GM21381 (cell line): ENCODE measurements around the gene HAUS3.

Source experiments
- ATAC-seq: cut with Tn5 transposase; IDR thresholded peaks from one replicate; pipeline ENCODE4 v1.9.1; 2021; ENCODE audit warnings: mild to moderate bottlenecking, moderate library complexity; ENCODE audit not compliant: unreplicated experiment

HAUS3 gene

DNA sequence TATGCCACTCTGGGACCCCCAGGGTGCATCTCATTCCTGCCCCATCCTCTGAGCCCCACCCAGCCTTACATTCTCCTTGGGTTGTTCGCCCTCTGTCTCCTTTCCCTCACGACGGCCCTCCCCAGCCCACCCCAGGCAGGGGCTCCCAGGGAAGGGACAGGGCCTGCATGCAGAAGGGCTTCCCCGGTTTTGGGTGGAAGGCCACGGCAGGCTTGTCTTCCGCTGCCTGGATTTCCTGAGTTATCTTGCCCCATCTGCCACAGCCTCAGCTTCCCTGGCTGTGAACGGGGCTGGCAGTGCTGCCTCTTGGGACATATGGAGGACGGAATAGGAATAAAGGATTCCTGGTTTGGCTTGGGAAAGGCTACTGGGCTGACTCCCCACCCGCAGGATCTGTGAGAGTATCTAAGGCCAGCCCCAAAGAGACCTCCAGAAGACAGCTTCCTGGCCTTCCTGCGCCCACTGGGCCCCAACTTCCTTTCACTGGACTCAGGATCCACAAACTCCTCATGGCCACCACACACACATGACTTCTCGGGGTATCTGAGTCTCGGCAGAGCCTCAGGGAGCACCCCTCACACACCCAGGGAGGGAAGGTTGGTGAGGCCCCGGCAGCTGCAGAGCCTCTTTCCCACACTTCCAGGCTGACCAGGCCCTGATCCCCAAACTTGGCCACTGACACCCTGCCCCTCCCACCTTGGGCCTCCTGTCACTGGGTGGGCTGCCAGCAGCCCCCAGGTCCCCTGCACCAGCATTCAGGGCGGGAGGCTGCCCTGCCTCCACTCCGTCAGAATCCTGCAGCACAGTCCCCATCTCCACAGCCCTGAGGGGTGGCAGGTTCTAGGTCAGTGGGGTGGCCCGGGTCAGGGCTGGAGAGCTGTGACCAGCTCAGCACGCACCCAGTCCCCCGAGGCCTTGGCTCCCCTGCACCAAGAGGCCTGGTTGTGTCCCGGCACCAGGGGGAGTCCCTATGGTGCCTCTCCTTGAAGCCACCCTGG is 23.5 kb upstream of the HAUS3 start:
- no peak for ATAC-seq

DNA sequence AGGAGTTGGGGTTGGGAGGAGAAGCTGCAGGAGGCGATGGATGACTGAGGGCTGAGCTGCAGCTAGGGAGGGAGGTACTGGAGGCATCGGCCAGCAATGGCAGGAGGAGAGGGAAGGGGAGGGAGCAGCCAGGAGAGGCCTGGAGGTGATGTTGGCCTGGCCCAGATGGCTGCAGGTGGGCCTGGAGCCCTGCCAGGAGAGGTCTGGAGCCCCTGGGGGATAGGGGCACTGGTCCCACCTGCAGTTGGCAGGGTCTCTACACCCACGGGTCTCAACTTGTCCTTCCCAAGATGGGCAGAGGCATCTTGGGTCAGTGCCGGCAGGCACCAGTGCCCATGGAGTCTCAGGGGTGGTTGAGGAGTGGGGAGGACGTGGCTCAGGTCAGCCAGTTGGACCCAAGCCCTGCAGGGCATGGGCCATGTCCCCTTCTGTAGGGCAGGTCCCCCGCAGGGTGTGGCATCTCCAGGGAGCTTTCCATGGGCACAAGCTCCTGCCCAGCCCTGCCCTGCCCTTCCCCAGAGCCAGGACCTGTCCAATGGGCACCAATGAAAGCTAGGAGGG is 22.6 kb upstream of the HAUS3 start:
- ATAC-seq = no peak

DNA sequence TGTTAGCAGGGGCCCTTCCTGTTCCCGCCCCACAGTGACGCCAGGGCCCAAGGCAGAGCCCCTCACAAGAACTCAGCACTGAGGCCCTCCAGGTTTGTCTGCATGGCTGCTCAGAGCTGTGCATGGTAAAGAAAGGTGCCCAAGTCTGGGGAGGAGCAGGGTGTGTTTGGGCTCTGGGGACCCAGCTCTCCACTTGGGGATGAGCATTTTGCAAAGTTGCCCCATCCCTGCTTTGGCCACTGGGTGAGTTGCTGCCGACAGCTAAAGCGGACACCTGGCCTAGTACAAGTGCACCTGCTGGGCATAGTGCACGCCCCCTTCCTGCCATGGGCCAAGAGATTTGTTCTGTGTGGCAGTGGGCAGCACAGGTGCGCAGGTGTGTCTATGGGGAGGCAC is 22.0 kb upstream of the HAUS3 start:
- ATAC-seq = no peak

DNA sequence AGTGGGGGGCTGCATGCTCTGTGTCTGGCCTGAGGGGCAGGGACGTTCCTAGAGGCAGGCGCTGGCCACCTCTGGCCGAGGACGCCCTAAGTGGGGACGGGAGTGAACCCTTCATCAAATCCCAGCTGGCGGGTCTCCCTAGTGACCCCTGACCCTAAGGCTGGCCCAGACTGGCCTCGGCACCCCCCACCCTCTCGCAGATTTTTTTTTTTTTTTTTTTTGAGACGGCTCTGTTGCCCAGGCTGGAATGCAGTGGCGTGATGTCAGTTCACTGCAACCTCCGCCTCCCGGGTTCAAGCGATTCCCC is 21.0 kb upstream of the HAUS3 start:
- no peak for ATAC-seq

DNA sequence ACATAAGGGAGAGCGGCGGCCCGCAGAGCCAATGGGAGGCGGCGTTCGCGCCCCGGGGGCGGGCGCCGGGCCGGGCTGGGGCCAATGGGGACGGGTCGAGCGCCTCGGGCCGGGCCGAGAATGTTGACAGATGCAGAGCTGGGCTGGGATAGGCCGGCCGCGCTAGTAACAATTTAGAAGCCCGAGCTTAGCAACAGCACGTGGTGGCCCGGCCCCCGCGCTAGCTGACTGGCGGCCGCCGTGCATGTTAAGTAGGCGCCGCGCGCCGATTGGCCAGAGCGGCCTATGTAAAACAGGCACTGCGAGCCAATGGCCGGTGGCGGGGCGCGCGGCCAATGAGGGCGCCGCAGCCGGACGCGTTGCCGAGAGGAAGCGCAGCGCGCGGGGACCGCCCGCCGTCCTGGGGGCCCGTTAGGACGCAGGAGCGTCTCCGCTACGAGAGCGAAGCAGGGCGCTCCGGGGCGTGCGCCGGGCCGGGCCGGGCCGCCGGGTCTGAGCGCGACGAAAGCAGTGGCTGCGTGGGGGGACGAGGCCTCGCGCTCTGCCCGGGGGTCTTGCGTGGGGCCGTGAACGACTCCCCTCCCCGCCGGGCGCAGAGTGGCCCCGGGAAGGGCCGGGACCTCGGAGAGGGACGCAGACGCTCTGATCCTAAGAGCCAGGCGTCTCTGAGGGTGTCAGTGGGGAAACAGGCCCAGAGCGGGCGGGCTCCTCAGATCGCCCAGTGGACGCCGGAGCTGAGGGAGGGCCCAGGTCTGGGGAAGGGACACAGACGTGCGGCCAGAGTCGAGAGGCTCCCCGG is 20.4 kb upstream of the HAUS3 start:
- peak; percentile 86 for ATAC-seq

DNA sequence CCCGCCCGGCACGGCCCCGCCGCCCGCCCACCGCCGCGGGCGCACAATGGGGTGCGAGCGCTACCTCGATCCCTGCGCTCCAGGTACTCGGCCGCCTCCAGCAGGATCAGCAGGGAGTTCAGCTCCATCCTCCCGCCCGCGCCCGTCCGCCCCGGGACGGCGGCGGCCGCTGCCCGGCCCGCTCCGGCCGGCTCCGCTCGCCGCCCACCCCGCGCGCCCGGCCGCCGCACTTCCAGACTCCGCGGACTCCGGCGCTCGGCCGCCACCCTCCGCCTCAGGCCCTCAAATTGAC is 19.9 kb upstream of the HAUS3 start, which contains the start of gene MXD4:
Gene MXD4, minus strand, starts transcription at position 257 of the 292 bp plus-strand sequence. Its CDS starts 129 bp downstream, at position 128.
- no peak for ATAC-seq

DNA sequence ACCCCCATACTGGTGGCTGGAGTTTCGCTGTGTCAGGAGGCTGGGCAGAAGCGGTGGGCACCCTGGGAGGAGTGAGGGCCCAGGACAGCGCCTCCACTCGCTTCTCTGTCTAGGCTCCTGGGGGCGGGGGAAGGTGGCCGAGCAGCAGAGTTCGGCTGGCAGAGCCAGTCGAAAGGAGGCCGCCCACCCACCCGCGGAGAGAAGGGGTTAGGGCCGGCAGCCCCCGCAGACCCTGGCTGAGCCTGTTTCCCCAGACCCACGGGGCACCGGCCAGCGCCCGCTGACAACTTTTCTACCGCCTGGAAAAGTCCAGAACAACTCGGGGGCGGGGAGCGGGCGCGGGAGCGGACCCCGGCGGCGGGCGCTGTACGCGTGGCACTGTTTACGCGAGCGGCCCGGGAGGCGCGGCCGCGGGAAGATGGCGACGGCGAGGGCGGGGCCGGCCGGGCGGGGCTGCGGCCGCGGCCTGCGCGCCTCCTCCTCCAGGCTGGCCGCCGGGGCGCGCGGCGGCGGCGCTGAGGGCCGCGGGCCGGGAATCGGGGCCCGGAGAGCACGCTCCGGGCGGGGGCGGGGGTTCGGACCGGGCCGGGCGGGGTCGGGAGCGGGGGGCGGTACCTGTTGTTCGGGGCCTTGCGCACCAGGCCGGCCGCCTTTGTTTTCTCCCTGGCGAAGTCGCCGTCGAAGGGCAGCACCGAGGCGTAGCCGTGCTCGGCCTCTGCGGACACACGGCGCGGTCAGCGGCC is 19.4 kb upstream of the HAUS3 start:
- ATAC-seq = peak; percentile 25

DNA sequence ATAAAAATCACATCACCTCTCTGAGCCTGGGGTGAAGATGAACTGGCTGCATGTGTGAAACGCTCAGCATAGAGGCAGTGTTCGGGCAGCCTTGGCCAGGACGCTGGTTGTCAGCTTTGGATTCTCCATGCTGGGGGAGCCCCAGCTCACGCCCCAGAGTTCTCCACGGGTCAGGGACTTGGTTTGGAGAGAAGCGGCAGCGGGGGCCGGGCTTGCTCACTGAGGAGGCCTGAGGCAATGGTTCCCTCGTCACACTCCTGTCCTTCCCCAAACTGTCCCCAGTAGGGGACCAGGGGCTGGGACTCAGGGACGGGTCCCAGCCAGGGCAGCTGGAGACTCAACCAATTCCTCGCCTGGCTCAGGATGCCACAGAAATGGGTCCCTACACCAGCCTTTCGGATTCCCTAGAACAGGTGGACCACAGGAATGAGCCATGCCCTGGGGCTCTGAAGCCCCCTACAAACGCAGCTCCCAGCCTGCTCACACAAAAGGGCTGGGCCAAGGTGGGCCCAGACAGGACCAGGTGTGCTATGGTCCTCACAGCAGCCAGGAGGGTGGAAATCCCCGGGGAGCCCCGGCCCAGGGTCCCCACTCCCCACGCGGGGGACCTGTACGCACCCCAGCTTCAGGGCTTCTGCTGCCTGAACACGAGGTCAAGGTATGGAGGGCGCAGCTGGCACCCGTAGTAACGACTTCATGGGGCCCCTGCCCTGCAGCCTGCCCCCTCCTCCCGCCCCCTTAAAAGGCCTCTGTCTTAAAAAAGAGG is 18.6 kb upstream of the HAUS3 start:
- no peak for ATAC-seq

DNA sequence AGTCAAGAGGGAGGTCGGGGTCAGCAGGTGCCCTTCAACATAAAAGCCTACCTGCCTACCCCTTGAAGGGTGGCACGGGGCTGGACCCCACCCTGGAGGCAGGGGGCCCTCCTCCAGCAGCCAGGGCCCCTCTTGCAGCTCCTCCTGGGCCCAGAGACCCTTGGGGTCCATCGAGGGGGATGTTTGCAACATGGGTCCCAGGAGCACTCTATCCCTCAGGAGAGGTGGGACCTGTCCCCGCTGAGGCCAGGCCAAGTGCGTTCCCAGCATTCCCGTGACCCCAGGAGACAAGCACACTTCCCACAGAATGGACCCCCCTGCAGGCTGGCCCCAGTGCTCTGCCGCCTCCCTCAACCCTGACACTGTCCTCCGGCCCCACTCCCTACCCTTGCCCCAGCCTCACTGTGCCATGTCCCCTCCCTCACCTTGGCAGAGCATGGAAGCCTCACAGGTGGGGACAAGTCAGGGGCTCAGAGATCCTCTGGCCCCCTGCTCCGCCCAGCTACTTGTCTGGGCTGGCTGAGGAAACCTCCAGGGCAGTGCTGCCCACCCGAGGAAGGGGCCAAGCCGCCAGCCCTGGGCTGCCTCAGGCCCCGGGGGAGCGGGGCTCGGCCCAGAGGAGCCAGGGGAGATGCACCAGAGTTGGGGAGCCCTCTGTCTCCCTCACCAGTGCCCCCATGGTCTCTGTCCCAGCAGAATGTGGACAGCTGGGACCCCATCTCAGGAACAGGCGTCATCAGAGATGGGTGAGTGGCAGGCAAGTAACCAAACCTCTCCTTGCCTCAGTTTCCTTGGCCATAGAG is 17.8 kb upstream of the HAUS3 start:
- ATAC-seq = no peak

DNA sequence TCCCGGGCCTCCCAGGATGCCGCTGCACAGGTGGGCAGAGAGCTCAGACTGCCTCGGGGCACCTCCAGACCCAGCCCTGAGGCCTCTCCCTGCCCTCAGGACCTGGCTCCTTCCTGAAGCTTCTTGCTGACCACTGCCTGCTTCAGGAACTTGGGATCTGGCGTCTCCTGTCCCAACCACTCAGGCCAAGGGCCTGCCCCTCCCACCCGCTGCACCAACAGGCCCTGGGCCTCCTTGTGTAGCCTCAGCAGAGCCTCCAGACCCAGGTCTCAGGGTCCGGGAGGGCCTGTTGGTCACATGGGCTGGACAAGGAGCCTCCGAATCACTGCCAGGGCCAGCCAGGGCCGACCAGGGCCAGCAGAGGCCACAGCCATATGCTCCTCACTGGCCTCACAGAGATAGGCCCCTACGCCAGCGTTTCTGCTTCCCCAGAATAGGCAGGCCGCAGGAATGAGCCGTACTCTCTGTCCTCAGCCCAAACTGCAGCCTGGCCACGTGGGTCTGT is 17.2 kb upstream of the HAUS3 start:
- ATAC-seq = no peak

DNA sequence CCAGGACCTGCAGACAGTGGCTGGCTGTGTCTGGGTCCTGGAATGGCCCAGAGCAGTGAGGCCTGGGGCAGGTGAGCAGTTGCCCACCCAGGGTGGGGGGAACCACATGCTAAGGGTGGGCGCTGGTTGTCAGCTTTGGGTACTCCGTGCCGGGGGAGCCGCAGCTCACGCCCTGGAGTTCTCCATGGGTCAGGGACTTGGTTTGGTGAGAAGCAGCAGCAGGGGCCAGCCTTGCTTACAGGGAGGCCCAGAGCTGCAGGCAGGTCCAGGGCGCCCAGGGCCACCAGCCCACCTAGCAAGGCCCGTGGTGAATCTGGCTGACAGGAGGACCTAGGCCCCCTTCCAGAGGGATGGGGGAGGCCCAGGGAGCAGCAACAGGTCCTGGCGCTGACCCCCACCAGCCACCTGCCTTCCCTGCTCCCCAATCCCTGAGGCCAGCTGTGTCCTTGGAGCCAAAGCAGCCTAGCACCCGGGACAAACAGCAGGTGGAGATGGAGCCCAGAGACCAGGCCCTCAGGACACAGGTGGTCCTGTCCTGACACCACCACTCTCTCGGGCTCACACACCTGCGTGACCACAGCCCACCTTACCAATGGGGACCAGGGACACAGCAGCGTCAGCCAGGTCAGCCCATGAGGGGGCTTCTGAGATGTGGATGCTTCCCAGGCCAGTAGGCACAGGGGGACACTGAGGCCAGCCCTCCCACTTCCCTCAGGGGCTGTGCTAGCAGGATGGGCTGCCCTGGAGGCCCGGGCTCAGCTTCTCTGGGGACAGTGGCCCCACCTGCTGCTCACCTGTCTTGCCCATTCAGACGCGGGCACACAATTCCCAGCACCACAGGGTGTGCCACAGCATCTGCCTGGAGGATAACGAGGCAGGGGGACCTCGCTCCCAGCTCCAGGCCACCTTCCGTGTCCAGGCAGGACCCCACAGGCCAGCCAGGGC is 16.4 kb upstream of the HAUS3 start:
- no peak for ATAC-seq

DNA sequence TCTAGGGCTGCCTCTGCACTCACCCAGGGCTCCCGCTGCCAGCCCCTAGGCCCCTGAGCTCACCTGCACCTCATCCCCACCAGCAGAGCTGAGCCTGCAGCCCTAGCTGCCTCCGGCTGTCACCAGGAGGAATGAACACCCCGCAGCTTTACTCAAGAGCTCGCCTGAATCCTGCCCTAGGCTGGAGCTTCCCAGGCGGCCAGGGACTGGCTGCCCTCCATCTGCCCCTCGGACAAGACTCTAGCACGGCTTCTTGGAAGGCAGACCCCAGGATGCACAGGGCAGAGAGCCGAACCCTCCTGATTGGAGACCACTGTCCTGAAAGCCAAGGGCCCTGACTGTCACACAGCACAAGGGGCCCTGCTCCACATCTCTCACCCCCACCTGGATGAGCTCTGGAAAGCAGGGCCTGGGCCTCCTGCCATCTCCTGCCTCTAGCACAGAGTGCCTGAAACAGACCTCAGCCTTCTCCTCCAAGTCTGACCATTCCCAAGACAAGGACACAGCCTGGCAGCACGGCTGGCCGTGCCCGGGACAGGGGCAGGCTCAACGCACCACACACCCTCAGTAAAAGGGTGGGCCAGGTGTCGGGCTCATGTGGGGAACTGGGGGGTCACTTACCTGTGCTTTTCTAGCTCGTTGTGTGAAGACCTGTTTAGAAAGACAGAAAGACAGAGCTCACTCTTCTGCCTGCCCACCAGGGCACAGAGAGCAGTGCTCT is 15.6 kb upstream of the HAUS3 start:
- ATAC-seq = no peak

DNA sequence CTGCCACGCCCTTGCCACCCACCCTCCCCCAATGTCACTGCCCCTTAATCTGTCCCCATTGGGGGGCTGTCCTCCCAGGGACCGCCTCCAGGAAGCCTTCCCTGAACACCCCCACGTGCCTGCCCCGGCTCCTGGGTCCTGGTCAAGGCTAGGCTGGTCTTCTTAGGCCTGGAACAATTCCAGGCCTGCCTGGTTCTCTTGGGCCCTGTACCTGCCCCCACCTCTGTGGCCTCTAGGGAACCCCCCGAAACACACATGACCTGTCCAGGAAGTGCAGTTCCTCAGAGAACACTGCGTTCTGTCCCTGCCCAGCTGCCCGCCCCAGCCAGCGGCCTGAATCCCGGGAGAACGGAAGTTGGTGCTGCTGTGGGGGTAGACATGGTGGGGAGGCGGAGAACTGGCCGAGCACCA is 14.9 kb upstream of the HAUS3 start:
- no peak for ATAC-seq

DNA sequence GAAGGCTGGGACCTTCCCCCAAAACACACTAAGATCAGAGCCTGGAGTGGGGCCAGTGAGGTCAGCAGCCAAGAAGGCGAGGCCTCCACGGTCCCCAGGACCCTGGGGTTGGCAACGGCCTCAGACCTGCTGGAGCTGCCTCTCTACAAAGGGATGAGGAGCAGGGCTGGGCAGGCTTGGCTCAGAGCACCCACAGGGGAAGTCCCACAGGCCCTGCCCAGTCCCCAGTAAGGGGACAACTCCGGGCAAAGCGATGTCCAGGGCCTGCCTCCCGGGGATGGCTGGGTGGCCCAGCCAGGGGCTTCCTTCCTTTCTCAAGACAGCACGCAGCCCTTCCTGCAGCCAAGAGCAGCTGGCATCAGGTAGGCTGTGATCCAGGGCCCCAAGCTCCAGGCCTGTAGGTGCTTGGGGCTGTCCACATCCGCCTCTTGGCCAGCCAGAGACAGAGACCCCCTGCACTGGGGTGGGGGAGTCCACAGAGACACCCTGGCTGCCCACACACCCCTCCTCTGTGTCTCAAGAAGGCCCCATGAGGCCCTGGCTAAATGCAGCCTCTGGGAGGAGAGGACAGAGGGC is 14.3 kb upstream of the HAUS3 start:
- ATAC-seq = no peak

DNA sequence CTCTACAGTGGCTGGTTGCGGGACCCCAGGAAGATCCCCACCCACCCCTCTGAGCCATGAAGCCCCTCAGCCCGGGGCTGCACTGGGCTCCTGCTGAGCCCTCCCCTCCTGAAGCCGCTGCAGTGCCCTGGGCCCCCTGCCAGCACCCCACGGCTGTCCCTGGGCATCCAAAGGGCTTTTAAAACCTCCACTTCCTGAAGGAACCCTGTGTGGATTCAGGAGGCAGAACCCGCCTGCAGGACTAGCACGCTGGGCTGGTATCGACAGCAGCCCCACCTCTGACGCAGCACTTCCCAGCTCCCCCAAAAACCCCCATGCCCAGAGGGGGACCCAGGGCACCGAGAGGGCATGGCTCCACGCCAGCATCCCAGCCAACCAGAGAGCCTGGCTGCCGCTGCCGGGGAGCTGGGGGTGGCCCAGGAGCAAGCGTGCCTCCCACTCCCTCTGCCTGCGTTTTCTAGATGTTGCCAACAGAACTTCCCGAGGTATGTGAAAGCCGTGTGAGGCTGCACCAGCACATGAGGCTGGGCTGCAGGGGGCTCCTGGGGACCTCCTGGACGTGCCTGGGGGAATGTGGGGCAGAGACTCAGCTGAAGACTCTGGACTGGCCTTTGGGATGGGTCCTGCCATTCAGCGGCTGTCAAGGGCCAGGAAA is 13.7 kb upstream of the HAUS3 start:
- no peak for ATAC-seq

DNA sequence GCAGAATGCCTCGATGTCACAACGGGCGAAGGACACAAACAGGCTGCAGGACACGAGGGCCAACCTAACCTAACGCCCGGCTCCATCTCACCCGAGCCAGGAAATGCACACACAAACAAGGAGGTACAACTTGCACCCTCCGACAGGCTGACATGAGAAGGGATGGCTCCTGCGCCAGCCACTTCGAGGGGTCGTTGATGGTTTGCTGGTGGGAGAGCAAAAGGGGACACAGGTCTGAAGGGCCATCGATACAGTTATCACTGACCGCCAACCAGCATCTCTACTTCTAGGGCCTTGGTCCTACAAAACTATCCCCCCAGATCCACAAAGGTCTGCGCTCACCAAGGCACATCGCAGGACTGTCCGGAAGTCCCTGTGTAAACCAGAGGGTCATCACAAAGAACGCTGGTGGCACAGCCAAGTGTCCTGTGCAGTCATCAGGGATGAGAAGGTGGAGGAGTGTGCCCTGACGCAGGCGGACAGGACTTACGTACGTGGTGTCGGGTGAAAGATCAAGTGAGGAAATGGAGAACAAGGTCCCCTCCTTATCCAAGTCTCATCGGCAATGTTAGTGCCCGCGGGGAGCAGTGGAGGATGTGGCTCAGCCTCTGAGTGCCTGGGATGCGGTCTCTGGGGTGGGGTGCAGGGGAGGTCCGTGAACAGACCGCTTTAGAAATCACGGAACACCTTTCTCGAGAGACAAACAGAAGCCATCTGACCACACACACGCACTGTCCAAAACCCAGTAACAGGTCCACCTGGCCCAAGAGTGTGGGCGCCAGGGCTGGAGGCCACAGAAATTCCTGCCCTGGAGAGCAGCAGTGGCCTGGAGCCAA is 13.0 kb upstream of the HAUS3 start:
- no peak for ATAC-seq
